Neuronal stem cell (in vitro differentiated cells): ENCODE data around the gene NPAS4.

ENCODE experiments used
- DNase-seq: peaks from one replicate; pipeline ENCODE4 v3.0.0-alpha.2; 2013; ENCODE audit warnings: low spot score
- H2AFZ ChIP-seq: one replicate; pipeline ENCODE4 v1.6.1; 2013; ENCODE audit warnings: mild to moderate bottlenecking, low read length, inconsistent platforms
- H2AK5ac ChIP-seq: 2 replicates; pipeline ENCODE4 v1.6.1; 2013; ENCODE audit warnings: low read depth, mild to moderate bottlenecking, inconsistent platforms, low read length, moderate library complexity, mixed read lengths
- H2BK120ac ChIP-seq: 2 replicates; pipeline ENCODE4 v1.6.1; 2013; ENCODE audit warnings: low read depth, mild to moderate bottlenecking, inconsistent platforms, low read length, moderate library complexity, mixed read lengths
- H2BK12ac ChIP-seq: one replicate; pipeline ENCODE4 v1.6.1; 2013; ENCODE audit warnings: low read length, inconsistent platforms
- H2BK15ac ChIP-seq: 2 replicates; pipeline ENCODE4 v1.6.1; 2013; ENCODE audit warnings: mild to moderate bottlenecking, low read length, inconsistent platforms, mixed read lengths
- H2BK5ac ChIP-seq: one replicate; pipeline ENCODE4 v1.6.1; 2013; ENCODE audit warnings: inconsistent platforms, mild to moderate bottlenecking, low read length, moderate library complexity
- H3K14ac ChIP-seq: one replicate; pipeline ENCODE4 v1.6.1; 2013; ENCODE audit warnings: low read length, inconsistent platforms
- H3K18ac ChIP-seq: 2 replicates; pipeline ENCODE4 v1.6.1; 2013; ENCODE audit warnings: low read length, inconsistent platforms
- H3K23ac ChIP-seq: 2 replicates; pipeline ENCODE4 v1.6.1; 2013; ENCODE audit warnings: low read depth, mild to moderate bottlenecking, mixed read lengths, low read length, inconsistent platforms; ENCODE audit not compliant: poor library complexity
- H3K27ac ChIP-seq: replicated peaks from 3 replicates; pipeline ENCODE4 v1.5.1; 2013; ENCODE audit warnings: low read length, inconsistent platforms
- H3K27me3 ChIP-seq, 3 experiments: 2 replicates each; pipeline ENCODE4 v1.6.1; 2013; ENCODE audit warnings: low read length in 3 of 3, mild to moderate bottlenecking in 2 of 3, inconsistent platforms in 1 of 3, low read depth in 1 of 3, mixed read lengths in 1 of 3, moderate library complexity in 1 of 3; ENCODE audit not compliant: control insufficient read depth in 3 of 3, insufficient read depth in 3 of 3
- H3K36me3 ChIP-seq, 2 donors: replicated peaks in 1 of 2; 2 replicates each; pipeline ENCODE4 v1.6.1; 2013; ENCODE audit warnings: low read length in 2 of 2; ENCODE audit not compliant: control insufficient read depth in 2 of 2, insufficient read depth in 2 of 2
- H3K4ac ChIP-seq: 2 replicates; pipeline ENCODE4 v1.6.1; 2013; ENCODE audit warnings: inconsistent platforms, mild to moderate bottlenecking, low read length, moderate library complexity
- H3K4me1 ChIP-seq, 2 donors: 1 replicate in 1 of 2; 2 replicates in 1 of 2; pipeline ENCODE4 v1.6.1; 2013; ENCODE audit warnings: low read length in 2 of 2, low read depth in 1 of 2; ENCODE audit not compliant: control insufficient read depth in 2 of 2, insufficient read depth in 1 of 2
- H3K4me2 ChIP-seq: one replicate; pipeline ENCODE4 v1.6.1; 2013; ENCODE audit warnings: mild to moderate bottlenecking, low read length, inconsistent platforms; ENCODE audit not compliant: insufficient read depth, poor library complexity, severe bottlenecking
- H3K4me3 ChIP-seq, 2 donors: 2 replicates each; pipeline ENCODE4 v1.5.1; 2013; ENCODE audit warnings: low read length in 2 of 2, mild to moderate bottlenecking in 2 of 2, inconsistent platforms in 1 of 2, moderate library complexity in 1 of 2
- H3K79me1 ChIP-seq: one replicate; pipeline ENCODE4 v1.6.1; 2013; ENCODE audit warnings: low read depth, mild to moderate bottlenecking, inconsistent platforms, low read length, moderate library complexity
- H3K9ac ChIP-seq: one replicate; pipeline ENCODE4 v1.6.1; 2013; ENCODE audit warnings: mild to moderate bottlenecking, low read depth, low read length, inconsistent platforms; ENCODE audit not compliant: poor library complexity
- H3K9me3 ChIP-seq, 2 donors: replicated peaks in 1 of 2; 2 replicates each; pipeline versions ENCODE3 to v1.6.1; 2013; ENCODE audit warnings: low read length in 2 of 2, mild to moderate bottlenecking in 2 of 2, inconsistent platforms in 1 of 2, low read depth in 1 of 2, mixed read lengths in 1 of 2, moderate library complexity in 1 of 2; ENCODE audit not compliant: control insufficient read depth in 2 of 2, insufficient read depth in 1 of 2
- H4K8ac ChIP-seq: one replicate; pipeline ENCODE4 v1.6.1; 2013; ENCODE audit warnings: low read depth, mild to moderate bottlenecking, inconsistent platforms, low read length, moderate library complexity
- H4K91ac ChIP-seq: one replicate; pipeline ENCODE4 v1.6.1; 2013; ENCODE audit warnings: low read length, low read depth, mild to moderate bottlenecking, inconsistent platforms; ENCODE audit not compliant: poor library complexity
- WGBS, 2 donors: extraction: QIAGEN DNeasy Blood & Tissue Kit; methylation state at CpG; one replicate each; pipeline ENCODE4 v1.1.7; 2013; ENCODE audit warnings: missing lambda C conversion rate in 2 of 2, mixed read lengths in 1 of 2; ENCODE audit not compliant: insufficient read length in 2 of 2, insufficient replicate concordance in 1 of 2; ENCODE audit errors: extremely low coverage in 2 of 2; 5-methylcytosine and 5-hydroxymethylcytosine counted together

Gene NPAS4

GRCh38 chr11:66471142-66471541, 50.3 kb downstream of the NPAS4 start:
- Histone ChIP-seq H4K8ac (no peak overlapping the region), H3K36me3 (peaks cover 26 to 64% of the 10 kb centered on the region in 2 donors)

GRCh38 chr11:66472054-66472453, 51.2 kb downstream of the NPAS4 start:
- Histone ChIP-seq H2AFZ (no peak overlapping the region), H4K8ac (no peak overlapping the region), H3K4me1 (peaks cover 16 to 26% of the 10 kb centered on the region in 2 donors), H2AK5ac (no peak overlapping the region), H2BK15ac (no peak overlapping the region), H3K4me2 (no peak overlapping the region), H3K14ac (no peak overlapping the region), H3K4ac (no peak overlapping the region), H3K18ac (no peak overlapping the region), H3K36me3 (peaks cover 26 to 69% of the 10 kb centered on the region in 2 donors), H2BK120ac (no peak overlapping the region), H3K23ac (no peak overlapping the region), H3K4me3 (peak overlapping the region in 1 of 2 donors; percentile 10), H3K27ac (no peak overlapping the region), H3K9me3 (no peaks in the 10 kb centered on the region), H2BK5ac (no peak overlapping the region), H3K79me1 (no peaks in the 10 kb centered on the region), H4K91ac (no peak overlapping the region), H3K27me3 (no peaks in the 10 kb centered on the region), H3K9ac (no peak overlapping the region), H2BK12ac (no peak overlapping the region)
- WGBS, 2 donors, result no CpG with 5 or more reads among the region's 9 CpGs
- DNase-seq, result no peak

More at GRCh38 chr11:66471142-66471541, 50.3 kb downstream of the NPAS4 start:
- WGBS, 2 donors, result no CpG with 5 or more reads among the region's 16 CpGs
- no peaks in the 10 kb centered on the region for H3K79me1 ChIP-seq
- H3K14ac ChIP-seq, result no peak overlapping the region
- no peak overlapping the region for H3K9ac ChIP-seq
- H2BK120ac ChIP-seq, result no peak overlapping the region
- H3K4me2 ChIP-seq, result no peak overlapping the region
- H3K9me3 ChIP-seq, result no peaks in the 10 kb centered on the region
- no peak overlapping the region for H3K4me3 ChIP-seq
- H2BK12ac ChIP-seq, result no peak overlapping the region
- no peak overlapping the region for H2AK5ac ChIP-seq
- H3K4me1 ChIP-seq, result peaks cover 10 to 26% of the 10 kb centered on the region in 2 donors
- H2BK15ac ChIP-seq, result no peak overlapping the region
- no peak overlapping the region for H3K27ac ChIP-seq
- H2AFZ ChIP-seq, result no peak overlapping the region
- DNase-seq, result no peak
- H3K4ac ChIP-seq, result no peak overlapping the region
- no peak overlapping the region for H3K18ac ChIP-seq
- H3K23ac ChIP-seq, result no peak overlapping the region
- H4K91ac ChIP-seq, result no peak overlapping the region
- no peaks in the 10 kb centered on the region for H3K27me3 ChIP-seq
- H2BK5ac ChIP-seq, result no peak overlapping the region

DNA sequence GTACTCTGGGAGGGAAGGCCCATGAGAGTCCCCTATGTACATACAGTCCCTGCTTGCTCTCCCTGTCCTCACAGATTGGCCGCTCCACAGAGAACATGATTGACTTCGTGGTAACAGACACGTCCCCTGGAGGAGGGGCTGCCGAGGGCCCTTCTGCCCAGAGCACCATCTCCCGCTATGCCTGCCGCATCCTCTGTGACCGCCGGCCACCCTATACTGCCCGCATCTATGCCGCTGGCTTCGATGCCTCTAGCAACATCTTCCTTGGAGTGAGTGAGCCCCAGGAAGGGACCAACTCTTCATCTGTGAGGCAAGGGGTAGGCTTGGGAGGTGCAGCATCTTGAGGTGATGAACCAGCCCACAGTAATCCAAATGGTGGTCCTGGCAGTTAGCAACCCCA, 52.3 kb downstream of the NPAS4 start:
- Histone ChIP-seq H3K79me1 (no peaks in the 10 kb centered on the region), H3K9me3 (no peaks in the 10 kb centered on the region), H2BK12ac (no peak overlapping the region), H3K18ac (no peak overlapping the region), H2AFZ (no peak overlapping the region), H4K91ac (no peak overlapping the region), H3K9ac (no peak overlapping the region), H2BK120ac (no peak overlapping the region), H3K27ac (no peak overlapping the region), H3K4me3 (no peak overlapping the region), H3K23ac (no peak overlapping the region), H3K4me2 (no peak overlapping the region), H3K27me3 (no peaks in the 10 kb centered on the region), H3K4me1 (peaks cover 12 to 16% of the 10 kb centered on the region in 2 donors), H2AK5ac (no peak overlapping the region), H3K14ac (no peak overlapping the region), H2BK15ac (no peak overlapping the region), H3K4ac (no peak overlapping the region), H3K36me3 (peaks cover 26 to 72% of the 10 kb centered on the region in 2 donors), H4K8ac (no peak overlapping the region), H2BK5ac (no peak overlapping the region)
- WGBS, 2 donors, result no CpG with 5 or more reads among the region's 11 CpGs
- DNase-seq, result no peak

GRCh38 chr11:66473608-66474515, 53.0 kb downstream of the NPAS4 start:
- WGBS, 2 donors, result no CpG with 5 or more reads among the region's 20 CpGs
- H3K14ac ChIP-seq, result no peak overlapping the region
- no peaks in the 10 kb centered on the region for H3K27me3 ChIP-seq
- no peak overlapping the region for H4K91ac ChIP-seq
- H3K9me3 ChIP-seq, result no peaks in the 10 kb centered on the region
- H3K79me1 ChIP-seq, result no peaks in the 10 kb centered on the region
- no peak overlapping the region for H3K18ac ChIP-seq
- H2BK120ac ChIP-seq, result no peak overlapping the region
- H3K23ac ChIP-seq, result no peak overlapping the region
- H3K4me3 ChIP-seq, result no peak overlapping the region
- H3K36me3 ChIP-seq, result peaks cover 26 to 70% of the 10 kb centered on the region in 2 donors
- no peak for DNase-seq
- H2BK15ac ChIP-seq, result no peak overlapping the region
- H2AFZ ChIP-seq, result no peak overlapping the region
- peaks cover 10 to 13% of the 10 kb centered on the region in 2 donors for H3K4me1 ChIP-seq
- H4K8ac ChIP-seq, result no peak overlapping the region
- no peak overlapping the region for H3K9ac ChIP-seq
- H3K4ac ChIP-seq, result no peak overlapping the region
- H2BK5ac ChIP-seq, result no peak overlapping the region
- H2AK5ac ChIP-seq, result no peak overlapping the region
- H3K27ac ChIP-seq, result no peak overlapping the region
- no peak overlapping the region for H2BK12ac ChIP-seq
- H3K4me2 ChIP-seq, result no peak overlapping the region
